CD14-positive monocyte (primary cell): Measurements from ENCODE around the gene MAP3K13. TPM values are rescaled to one million over a fixed set of nuclear protein-coding genes. Genes with fewer than 3 reads are reported as not detected.

Source experiments
- DNase-seq, 3 donors: peaks; one replicate each; pipeline ENCODE4 v3.0.0-alpha.2; 2011 to 2022
- H2AFZ ChIP-seq: 2 replicates; pipeline ENCODE4 v1.6.0; 2012; ENCODE audit warnings: mild to moderate bottlenecking, low read depth, low read length, inconsistent platforms; ENCODE audit not compliant: insufficient read depth, poor library complexity, severe bottlenecking
- H3K27ac ChIP-seq, 2 donors: 1 replicate in 1 of 2; 2 replicates in 1 of 2; pipeline ENCODE4 v1.5.1; 2012 to 2013; ENCODE audit warnings: low read length in 2 of 2, control low read depth in 1 of 2, inconsistent platforms in 1 of 2, low read depth in 1 of 2, mild to moderate bottlenecking in 1 of 2
- H3K27me3 ChIP-seq, 2 donors: one replicate each; pipeline versions ENCODE4 v1.6.0 to v1.6.1; 2011 to 2013; ENCODE audit warnings: low read length in 2 of 2; ENCODE audit not compliant: control insufficient read depth in 2 of 2, insufficient read depth in 2 of 2
- H3K36me3 ChIP-seq, 2 donors: replicated peaks in 1 of 2; 1 replicate in 1 of 2; 2 replicates in 1 of 2; pipeline versions ENCODE4 v1.5.1 to v1.6.1; 2012 to 2013; ENCODE audit warnings: low read length in 2 of 2, control low read depth in 1 of 2, inconsistent platforms in 1 of 2, mild to moderate bottlenecking in 1 of 2; ENCODE audit not compliant: insufficient read depth in 2 of 2, control insufficient read depth in 1 of 2
- H3K4me1 ChIP-seq, 2 donors: 1 replicate in 1 of 2; 2 replicates in 1 of 2; pipeline versions ENCODE4 v1.5.1 to v1.6.1; 2012 to 2013; ENCODE audit warnings: low read length in 2 of 2, control low read depth in 1 of 2, inconsistent platforms in 1 of 2, mild to moderate bottlenecking in 1 of 2, moderate library complexity in 1 of 2; ENCODE audit not compliant: insufficient read depth in 2 of 2, control insufficient read depth in 1 of 2
- H3K4me2 ChIP-seq: replicated peaks from 2 replicates; pipeline ENCODE3; 2012; ENCODE audit warnings: low read length, moderate library complexity, mild to moderate bottlenecking; ENCODE audit not compliant: poor library complexity, severe bottlenecking; ENCODE audit errors: extremely low read depth
- H3K4me3 ChIP-seq, 3 experiments: fragments of 200-600 bp in 1 of 3; sonication (generic) in 1 of 3; replicated peaks in 1 of 3; 1 replicate in 2 of 3; 2 replicates in 1 of 3; pipeline ENCODE4 v1.5.1; 2011 to 2013; ENCODE audit warnings: low read length in 3 of 3, mild to moderate bottlenecking in 3 of 3, control low read depth in 2 of 3, low read depth in 2 of 3, inconsistent platforms in 1 of 3, moderate library complexity in 1 of 3
- H3K79me2 ChIP-seq: 2 replicates; pipeline ENCODE4 v1.6.0; 2012; ENCODE audit warnings: mild to moderate bottlenecking, control low read depth, inconsistent platforms, low read length, moderate library complexity; ENCODE audit not compliant: insufficient read depth
- H3K9ac ChIP-seq: 2 replicates; pipeline ENCODE4 v1.6.0; 2017; ENCODE audit warnings: low read length, mild to moderate bottlenecking; ENCODE audit not compliant: insufficient read depth, poor library complexity, severe bottlenecking
- H3K9me3 ChIP-seq, 2 donors: replicated peaks in 1 of 2; 1 replicate in 1 of 2; 2 replicates in 1 of 2; pipeline versions ENCODE4 v1.5.1 to v1.6.1; 2012 to 2013; ENCODE audit warnings: low read length in 2 of 2, control low read depth in 1 of 2; ENCODE audit not compliant: control insufficient read depth in 1 of 2, insufficient read depth in 1 of 2
- H4K20me1 ChIP-seq: 2 replicates; pipeline ENCODE4 v1.6.0; 2012; ENCODE audit warnings: mild to moderate bottlenecking, low read length, control low read depth, moderate library complexity; ENCODE audit not compliant: insufficient read depth
- H3K27ac Mint-ChIP-seq, 7 donors: one replicate each; pipeline ENCODE4 v1.8.0; 2020; ENCODE audit warnings: mild to moderate bottlenecking in 7 of 7, mixed read lengths in 7 of 7, moderate library complexity in 6 of 7, inconsistent platforms in 2 of 7
- H3K27me3 Mint-ChIP-seq, 3 donors: one replicate each; pipeline ENCODE4 v1.8.0; 2021 to 2022; ENCODE audit warnings: low read depth in 3 of 3, mild to moderate bottlenecking in 3 of 3, mixed read lengths in 3 of 3, moderate library complexity in 3 of 3, inconsistent platforms in 1 of 3
- H3K36me3 Mint-ChIP-seq, 2 donors: one replicate each; pipeline ENCODE4 v1.8.0; 2020; ENCODE audit warnings: mixed read lengths in 2 of 2, inconsistent platforms in 1 of 2, mild to moderate bottlenecking in 1 of 2
- H3K4me1 Mint-ChIP-seq: one replicate; pipeline ENCODE4 v1.8.0; 2020; ENCODE audit warnings: mild to moderate bottlenecking, mixed read lengths
- H3K4me3 Mint-ChIP-seq, 2 donors: one replicate each; pipeline ENCODE4 v1.8.0; 2020; ENCODE audit warnings: mild to moderate bottlenecking in 2 of 2, mixed read lengths in 2 of 2, moderate library complexity in 1 of 2
- H3K9me3 Mint-ChIP-seq, 7 donors: one replicate each; pipeline ENCODE4 v1.8.0; 2020 to 2022; ENCODE audit warnings: mixed read lengths in 7 of 7, mild to moderate bottlenecking in 6 of 7, moderate library complexity in 6 of 7, inconsistent platforms in 2 of 7
- WGBS: methylation state at CpG from one replicate; pipeline ENCODE4 v1.1.5; 2013; ENCODE audit warnings: missing lambda C conversion rate; ENCODE audit not compliant: insufficient coverage; 5-methylcytosine and 5-hydroxymethylcytosine counted together
- intact Hi-C, 2 donors: fragments of 100-400 bp; cut with micrococcal nuclease; formaldehyde crosslinking; loops; one replicate each; pipeline versions ENCODE4 v1.15.0 to v1.15.1; 2023
- polyA plus RNA-seq, 3 donors: library from polyadenylated mRNA; depleted of rRNA in 1 of 3; unstranded in 2 of 3; stranded (reverse) in 1 of 3; fragments of 300-500 nt in 2 of 3; fragments of >200 nt in 1 of 3; fragmentation: Illumina TruSeq in 2 of 3; gene quantifications; 1 replicate in 2 of 3; 2 replicates in 1 of 3; pipeline ENCODE4 v1.2.3, GENCODE V29; 2012 to 2021
- TF ChIP-seq, protein P1 (sequence below): fragments of 200-600 bp; IDR thresholded peaks from one replicate; pipeline ENCODE4 v1.8.0; 2022; ENCODE audit warnings: antibody characterized with exemption, mild to moderate bottlenecking

MAP3K13 gene
- polyA plus RNA-seq, 3 donors: 5.0 to 34.2 (median 30.9) TPM

DNA sequence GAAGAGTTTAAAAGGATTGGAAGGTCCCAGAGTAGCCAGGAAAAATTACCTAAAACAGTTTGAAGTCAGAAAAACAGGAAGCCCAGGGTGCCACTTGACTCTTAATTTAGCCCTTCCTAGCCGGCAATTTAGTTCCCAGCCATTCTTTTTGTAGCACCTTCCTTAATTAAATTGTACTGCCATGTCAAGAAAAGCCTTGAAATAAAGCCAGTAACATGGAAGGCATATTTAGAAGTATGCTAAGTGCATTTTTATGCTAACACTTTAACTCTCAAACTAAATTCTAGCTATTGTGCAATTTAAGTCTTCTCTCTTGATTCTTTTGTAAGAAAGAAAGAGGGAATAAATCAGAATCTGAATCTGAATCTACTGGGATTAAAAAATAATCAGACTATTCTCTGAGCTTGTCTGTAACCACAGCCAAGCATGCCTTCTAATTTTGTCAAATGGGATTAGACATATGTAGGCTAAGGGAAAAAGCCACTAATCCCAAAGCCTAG, 43.2 kb downstream of the MAP3K13 start:
- H3K27me3 ChIP-seq: no peaks in the 10 kb centered on the region
- Mint-ChIP-seq H3K27me3 (peaks cover 0 to 5% (median 5%) of the 10 kb centered on the region in 3 donors), H3K4me3 (no peak overlapping the region), H3K4me1 (no peaks in the 10 kb centered on the region), H3K9me3 (no peaks in the 10 kb centered on the region), H3K27ac (no peak overlapping the region), H3K36me3 (no peaks in the 10 kb centered on the region)
- no peak overlapping the region for H3K27ac ChIP-seq
- H3K36me3 ChIP-seq: no peaks in the 10 kb centered on the region
- intact Hi-C loops: no loop called here
- H3K4me1 ChIP-seq: no peaks in the 10 kb centered on the region
- H3K9me3 ChIP-seq: no peaks in the 10 kb centered on the region
- H3K4me2 ChIP-seq: no peak overlapping the region
- H2AFZ ChIP-seq: no peak overlapping the region
- no peak overlapping the region for H3K9ac ChIP-seq
- DNase-seq: no peak
- TF ChIP-seq, protein P1, sequence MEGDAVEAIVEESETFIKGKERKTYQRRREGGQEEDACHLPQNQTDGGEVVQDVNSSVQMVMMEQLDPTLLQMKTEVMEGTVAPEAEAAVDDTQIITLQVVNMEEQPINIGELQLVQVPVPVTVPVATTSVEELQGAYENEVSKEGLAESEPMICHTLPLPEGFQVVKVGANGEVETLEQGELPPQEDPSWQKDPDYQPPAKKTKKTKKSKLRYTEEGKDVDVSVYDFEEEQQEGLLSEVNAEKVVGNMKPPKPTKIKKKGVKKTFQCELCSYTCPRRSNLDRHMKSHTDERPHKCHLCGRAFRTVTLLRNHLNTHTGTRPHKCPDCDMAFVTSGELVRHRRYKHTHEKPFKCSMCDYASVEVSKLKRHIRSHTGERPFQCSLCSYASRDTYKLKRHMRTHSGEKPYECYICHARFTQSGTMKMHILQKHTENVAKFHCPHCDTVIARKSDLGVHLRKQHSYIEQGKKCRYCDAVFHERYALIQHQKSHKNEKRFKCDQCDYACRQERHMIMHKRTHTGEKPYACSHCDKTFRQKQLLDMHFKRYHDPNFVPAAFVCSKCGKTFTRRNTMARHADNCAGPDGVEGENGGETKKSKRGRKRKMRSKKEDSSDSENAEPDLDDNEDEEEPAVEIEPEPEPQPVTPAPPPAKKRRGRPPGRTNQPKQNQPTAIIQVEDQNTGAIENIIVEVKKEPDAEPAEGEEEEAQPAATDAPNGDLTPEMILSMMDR: no peak
- H3K79me2 ChIP-seq: no peaks in the 10 kb centered on the region
- WGBS: no CpG with 5 or more reads among the region's 1 CpG
- no peaks in the 10 kb centered on the region for H4K20me1 ChIP-seq
- no peak overlapping the region for H3K4me3 ChIP-seq

DNA sequence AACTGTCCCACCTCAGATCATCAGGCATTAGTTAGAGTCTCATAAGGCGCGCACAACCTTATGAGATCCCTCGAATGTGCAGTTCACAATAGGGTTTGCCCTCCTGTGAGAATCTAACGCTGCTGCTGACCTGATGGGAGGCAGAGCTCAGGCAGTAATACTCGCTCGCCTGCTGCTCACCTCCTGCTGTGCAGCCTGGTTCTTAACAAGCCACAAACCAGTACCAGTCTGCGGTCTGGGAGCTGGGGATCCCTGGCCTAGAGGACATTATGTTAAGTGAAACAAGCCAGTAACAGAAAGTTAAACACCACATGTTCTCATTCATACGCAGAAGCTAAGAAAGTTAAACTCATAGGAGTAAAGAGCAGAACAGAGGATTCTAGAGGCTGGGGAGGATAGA, 47.0 kb downstream of the MAP3K13 start:
- 80% methylated on average over 6 of the region's 8 CpGs for WGBS

More for the DNA sequence above, 47.0 kb downstream of the MAP3K13 start:
- H3K27me3 ChIP-seq: no peaks in the 10 kb centered on the region
- no peak overlapping the region for H3K4me3 ChIP-seq
- no peak overlapping the region for H3K4me2 ChIP-seq
- Mint-ChIP-seq H3K27ac (no peak overlapping the region), H3K9me3 (no peaks in the 10 kb centered on the region), H3K27me3 (peaks cover 0 to 4% (median 3%) of the 10 kb centered on the region in 3 donors), H3K36me3 (no peaks in the 10 kb centered on the region), H3K4me1 (no peaks in the 10 kb centered on the region), H3K4me3 (no peak overlapping the region)
- no peaks in the 10 kb centered on the region for H3K36me3 ChIP-seq
- H3K79me2 ChIP-seq: no peaks in the 10 kb centered on the region
- H3K4me1 ChIP-seq: no peaks in the 10 kb centered on the region
- no peak overlapping the region for H2AFZ ChIP-seq
- TF ChIP-seq, protein P1: no peak
- H3K9ac ChIP-seq: no peak overlapping the region
- H3K27ac ChIP-seq: no peak overlapping the region
- DNase-seq: no peak
- intact Hi-C loops: no loop called here
- H3K9me3 ChIP-seq: no peaks in the 10 kb centered on the region
- no peaks in the 10 kb centered on the region for H4K20me1 ChIP-seq
